Measurements from ENCODE around the gene BIRC7.

The BIRC7 gene

DNA sequence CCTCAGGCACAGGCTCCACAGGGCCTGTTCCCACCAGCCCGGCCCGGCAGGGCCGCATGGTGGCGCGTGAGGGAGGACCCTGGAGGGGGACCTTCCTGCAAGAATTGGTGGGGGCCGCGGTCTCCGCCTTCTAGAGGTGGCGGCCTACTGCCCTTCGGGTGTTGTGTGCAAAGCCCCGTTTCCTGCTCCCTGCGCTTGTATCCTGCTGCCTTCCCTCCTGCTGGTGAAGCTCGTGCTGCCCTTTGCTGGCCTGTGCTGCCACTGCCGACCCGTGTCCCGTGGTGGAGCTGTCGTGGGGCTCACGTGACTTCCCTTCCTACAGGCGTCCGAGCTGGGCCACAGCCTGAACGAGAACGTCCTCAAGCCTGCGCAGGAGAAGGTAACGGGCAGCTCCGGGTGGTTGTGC, 48.8 kb downstream of the BIRC7 start:
- no peak for DNase-seq

DNA sequence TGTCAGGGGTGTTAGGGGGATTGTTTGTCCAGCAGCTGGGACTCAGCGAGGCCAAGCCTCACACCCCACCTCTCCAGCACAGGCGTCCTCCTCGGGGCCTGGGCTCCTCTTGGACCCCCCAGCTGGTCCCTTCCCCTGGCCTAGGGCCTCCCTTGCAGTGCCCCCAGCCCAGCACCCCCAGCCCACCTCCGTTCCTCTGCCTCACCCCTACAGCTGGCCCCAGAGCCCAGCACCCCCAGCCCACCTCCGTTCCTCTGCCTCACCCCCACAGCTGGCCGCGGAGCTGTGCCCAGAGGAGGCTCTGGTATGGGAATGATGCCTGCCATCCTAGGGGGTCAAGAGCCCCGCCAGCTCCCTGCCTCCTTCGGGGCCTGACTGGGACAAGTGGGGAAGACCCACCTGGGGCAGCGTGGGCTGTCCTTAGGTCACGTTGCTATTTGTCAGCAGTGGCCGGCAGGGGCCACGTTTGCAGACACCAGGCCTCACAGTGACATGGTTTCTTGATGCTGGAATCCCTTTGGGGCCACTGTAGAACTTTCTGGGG, 49.3 kb downstream of the BIRC7 start:
- DNase-seq: no peak

- no peak for DNase-seq
Measured at GRCh38 chr20:63285636-63286615, 50.2 kb downstream of the BIRC7 start.

- DNase-seq: no peak
Measured at GRCh38 chr20:63286781-63287696, 51.3 kb downstream of the BIRC7 start.

DNA sequence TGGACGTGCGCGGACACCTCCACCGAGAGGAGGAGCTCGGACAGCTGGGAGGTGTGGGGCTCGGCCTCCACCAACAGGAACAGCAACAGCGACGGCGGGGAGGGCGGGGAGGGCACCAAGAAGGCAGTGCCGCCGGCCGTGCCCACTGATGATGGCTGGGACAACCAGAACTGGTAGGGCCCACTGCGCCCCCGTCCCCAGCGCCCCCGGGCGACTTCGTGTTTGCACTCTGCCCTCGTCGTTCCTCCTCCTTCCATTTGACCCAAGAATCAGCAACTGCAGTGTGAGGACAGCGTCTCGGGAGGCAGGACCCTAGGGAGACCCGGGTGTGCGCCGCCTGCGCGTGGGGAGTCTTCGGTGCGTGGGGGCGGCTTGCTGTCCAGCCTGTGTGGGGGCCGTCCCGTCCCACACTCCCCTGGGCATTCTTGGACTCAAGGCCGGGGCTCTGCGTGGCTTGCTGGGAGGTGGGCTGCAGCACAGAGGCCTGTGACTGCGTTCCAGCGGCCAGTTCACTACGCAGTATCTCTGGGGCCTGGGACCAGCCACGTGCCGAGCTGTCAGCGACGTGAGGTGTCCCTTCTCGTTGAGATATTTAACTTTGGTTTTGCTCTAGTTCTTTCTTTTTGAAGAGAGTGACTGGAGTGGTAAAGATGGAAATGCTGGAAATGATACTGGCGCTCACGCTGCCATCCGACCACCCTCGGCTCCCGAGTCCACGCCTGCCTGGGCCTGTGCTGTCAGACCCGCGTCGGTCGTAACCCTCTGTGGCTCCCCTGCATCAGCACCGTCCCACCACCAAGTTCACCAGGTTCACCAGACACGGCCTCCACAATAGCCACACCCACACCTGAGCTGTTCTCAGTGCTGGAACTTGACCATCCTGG, 52.2 kb downstream of the BIRC7 start:
- no peak for DNase-seq

GRCh38 chr20:63288581-63289251, 53.0 kb downstream of the BIRC7 start:
- no peak for DNase-seq

- no peak for DNase-seq
Measured at GRCh38 chr20:63289311-63290135, 53.8 kb downstream of the BIRC7 start.
